ENCODE results near the gene RAD21L1.

RAD21L1 gene

DNA sequence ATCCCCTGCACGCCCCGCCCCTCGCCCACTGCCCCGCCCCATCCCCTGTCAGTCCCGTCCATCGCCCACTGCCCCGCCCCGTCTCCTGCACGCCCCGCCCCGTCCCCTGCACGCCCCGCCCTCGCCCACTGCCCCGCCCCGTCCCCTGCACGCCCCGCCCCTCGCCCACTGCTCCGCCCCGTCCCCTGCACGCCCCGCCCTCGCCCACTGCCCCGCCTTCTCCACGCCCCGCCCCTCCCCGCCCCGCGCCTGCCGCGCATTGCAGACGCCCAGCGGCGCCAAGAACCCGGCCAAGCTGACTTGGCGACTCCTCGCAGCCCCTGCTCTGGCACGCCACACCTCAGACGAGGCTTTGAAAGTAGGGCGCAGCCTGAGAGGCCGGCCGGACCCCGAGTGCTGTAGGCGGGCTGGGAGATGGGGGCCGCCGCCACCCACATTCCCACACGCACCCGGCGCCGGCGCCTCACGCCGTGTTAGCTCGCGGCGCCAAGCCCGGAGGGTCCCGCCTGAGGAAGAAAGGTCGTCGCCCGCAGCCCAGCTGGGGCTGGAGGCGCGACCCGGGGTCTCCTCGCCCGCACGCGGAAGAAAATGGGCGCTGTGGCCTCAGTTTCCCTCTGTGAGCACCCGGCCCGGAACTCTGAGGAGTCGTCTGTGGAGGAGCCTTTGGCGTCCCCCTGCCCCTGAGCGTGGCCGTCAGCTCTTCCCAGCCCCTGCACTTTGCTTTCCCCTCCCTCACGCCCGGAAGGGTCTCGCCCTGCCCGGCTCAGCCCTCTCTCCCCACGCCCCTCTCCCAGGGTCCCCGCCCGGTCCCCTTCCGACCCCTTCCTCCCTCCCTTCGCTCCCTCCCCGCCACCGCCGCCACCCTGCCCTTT is at the start of gene RAD21L1:
Gene RAD21L1 (plus strand): TSS at position 262 of the 872 bp plus-strand sequence. CDS start 2,410 bp downstream, outside the sequence.
- DNase-seq, result no peak

DNA sequence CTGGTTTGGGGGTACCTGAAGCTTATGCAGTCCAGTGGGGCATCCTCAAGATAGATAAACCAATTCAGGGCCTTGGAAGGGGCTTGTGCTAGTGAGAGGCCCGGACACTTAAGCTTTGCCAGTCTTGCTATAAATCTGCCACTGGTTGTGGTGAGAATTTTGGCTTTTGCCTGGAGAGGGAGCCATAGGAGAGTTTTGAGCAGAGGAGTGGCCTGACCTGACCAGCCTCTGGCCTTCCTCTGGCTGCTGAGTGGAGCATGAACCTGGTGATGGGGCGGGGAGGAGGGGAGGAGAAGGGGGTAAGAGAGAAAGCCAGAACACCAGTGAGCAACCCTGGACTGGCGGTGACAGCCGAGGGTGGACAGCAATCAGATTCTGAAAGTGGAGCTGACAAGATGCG is 48.2 kb upstream of the RAD21L1 start:
- DNase-seq, result no peak

DNA sequence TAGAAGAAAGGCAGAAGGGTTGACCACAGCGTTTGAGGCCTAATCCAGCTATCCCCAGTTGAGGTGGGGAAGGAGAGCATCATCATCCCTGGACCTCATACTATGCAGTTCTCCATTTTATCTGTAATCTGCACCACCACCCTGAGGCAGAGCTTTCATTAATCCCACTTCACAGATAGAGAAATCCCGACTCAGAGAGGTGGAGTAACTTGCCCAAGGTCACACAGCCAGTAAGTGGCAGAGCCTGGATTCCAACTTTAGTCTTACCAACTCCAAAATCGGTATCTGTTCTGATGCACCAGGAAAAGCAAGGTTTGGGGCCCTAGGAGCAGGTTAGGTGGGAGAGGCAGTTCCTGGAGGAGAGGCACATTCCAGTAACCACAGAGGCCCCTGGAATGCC is 47.7 kb upstream of the RAD21L1 start:
- no peak for DNase-seq

DNA sequence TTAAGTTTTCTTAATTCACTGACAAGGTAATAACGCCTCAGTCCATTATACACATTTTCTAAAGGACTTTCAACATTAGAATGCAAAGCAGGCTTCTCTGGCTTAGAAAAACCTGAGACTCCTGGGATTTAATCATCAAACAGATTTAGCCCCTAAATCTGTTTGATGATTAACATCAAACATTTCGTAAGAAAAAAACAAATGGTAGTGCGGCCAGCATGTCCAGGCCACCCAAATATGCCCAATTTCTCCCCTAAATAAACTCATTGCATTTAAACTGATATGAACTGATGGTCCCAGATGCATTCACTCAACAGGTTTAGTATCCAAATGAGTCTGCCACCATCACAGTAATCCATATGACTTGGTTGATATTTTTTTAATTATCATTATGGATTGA is 47.2 kb upstream of the RAD21L1 start:
- DNase-seq, result no peak

DNA sequence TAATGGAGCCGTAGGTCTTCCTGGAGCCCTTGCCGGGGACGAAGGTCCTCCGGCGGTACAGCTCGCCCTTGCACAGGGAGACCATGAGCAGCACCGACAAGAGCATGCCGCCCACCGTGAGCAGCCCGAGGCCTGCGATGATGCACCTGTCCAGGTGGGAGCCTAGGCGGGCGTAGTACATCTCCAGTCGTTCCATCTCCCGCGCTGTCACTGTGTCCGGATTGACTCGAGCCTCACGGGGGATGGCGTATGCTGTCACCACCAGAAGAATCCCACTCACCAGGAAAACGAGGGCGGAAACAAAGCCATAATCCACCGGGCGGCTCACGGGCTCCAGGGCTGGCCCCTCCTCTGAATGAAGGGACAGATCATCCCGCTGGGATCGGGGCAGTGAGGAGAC is 44.9 kb upstream of the RAD21L1 start:
- DNase-seq, result no peak

DNA sequence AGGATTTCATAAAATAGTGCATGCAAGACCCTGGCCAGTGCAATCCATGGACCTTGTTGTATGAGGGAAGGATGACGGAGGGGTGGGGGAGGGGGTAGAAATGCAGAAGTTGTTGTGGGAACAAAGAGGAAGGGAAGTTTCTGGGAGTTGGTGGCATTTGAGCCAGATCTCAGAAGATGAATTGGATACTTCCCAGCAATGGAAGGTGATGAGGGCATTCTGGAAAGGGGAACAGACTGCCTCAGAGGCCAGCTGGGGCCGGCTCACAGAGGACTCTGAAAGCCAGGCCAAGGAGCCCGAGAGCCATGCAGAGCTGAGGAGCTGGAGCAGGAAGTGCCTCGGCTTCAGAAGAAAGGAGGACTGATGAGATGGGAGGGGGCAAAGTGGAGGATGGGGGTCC is 43.7 kb upstream of the RAD21L1 start:
- DNase-seq, result no peak

DNA sequence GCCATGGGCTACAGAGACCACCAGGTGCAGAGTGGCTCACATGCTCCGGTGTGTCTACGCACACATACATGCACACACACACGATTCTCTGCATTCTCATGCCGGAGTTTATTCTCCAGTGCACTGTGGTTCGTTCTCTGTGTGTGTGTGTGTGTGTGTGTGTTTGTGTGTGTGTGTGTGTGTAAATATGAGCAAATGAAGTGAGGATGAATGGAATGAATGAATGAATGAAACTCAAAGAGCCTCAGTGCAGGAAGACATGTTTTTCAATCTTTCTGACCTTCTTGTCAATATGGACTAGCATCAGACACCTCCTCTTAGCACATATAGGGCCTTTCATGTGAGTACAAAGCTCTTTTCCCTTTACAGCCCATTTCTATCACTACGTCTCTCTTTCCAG is 42.7 kb upstream of the RAD21L1 start:
- no peak for DNase-seq

DNA sequence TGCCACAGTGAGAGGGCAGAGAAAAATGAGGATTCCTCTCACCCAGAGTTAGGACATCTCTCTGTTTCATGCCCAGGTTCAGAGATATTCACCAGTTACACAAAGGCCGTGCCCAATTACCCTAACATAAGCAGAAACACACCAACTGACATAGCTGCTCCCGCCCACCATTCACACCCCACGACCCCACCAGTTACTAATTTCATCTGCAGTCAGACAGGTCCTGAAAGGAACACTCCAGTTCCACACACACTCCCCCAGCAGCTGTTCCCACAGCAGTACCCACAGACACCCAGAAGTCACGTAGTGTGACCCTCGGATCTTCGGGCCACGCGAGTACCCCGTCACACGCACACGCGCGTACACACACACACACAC is 41.6 kb upstream of the RAD21L1 start:
- no peak for DNase-seq

DNA sequence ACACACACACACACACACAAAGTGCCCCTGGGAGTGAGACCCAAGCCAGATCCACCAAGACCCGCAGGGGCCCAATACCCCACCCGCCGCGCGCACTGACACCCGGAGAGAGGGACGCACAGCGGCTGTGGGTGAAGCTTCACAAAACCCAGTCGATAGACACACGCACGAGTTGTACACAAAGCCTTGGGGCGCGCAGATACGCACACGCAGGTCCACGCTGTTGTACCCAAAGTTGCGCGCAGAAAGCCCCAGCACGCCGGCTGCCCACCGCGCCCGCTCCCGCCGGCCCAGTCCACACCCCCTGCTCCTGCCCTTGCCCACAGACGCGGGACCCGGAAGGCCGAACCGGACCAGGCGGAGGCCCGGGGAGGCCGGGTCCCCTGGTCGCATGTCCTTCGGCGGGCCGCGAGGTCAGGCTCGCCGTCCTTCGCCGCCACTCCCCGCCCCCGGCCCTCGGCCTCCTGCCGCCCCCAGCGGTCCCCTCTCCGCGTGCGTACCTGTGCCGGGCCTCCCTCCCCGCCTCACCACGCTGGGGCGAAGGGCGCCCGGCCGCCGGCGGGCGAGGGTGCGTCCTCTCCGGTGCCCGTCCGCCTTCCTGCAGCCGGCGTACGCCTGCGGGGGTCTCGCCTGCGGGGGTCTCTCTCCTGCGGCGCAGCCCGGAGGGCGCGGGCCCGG is 41.1 kb upstream of the RAD21L1 start, which contains the start of gene TMEM74B:
Gene TMEM74B (minus strand): TSS at position 344 of the 678 bp plus-strand sequence. CDS start 1,180 bp downstream, outside the sequence.
- no peak for DNase-seq

DNA sequence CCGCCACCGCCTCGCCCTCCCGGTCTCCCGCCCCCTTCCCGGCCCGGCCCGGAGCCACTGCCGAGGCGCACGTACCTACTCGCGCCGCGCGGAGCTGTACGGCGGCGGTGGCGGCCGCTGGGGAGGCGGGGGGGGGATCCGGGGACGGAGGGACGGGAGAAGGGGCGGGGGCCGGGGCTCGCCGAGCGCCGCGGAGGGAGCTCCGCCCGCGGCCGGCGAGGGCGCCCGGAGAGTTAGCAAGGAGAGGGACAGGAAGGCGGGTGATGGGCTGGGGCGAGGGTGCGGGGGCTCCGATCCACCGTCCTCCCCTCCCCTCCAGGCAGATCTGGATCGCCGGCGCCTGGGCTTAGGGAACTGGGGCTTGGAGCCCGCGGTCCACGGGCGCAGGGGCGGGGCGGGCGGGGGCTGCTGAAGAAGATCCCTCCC is 40.5 kb upstream of the RAD21L1 start:
- no peak for DNase-seq

DNA sequence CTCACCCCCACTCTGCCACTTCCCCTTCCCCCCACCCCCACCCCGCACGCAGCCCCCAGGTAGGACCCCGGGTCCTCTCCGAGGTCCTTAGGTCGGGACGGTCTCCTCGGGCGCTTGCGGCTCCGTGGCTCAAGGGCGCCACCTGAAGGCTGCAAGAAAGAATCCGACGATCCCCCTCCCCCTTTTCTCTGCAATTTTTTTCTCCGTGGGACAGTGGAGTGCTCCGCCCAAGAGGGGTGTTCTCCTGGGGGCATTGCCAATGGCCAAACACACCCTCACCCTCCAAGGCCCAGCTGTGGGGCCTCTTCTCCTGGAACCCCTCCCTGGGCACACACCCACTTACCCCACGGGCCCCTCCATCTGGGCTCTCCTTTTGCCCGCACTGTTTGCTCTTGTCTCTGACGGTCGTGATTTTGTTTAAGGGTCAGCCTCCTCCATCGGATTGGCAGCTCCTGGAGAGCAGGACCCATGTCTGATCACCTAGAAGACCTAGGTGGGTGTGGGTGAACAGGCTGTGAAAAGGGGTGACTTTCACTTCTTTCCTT is 40.0 kb upstream of the RAD21L1 start:
- DNase-seq, result no peak

DNA sequence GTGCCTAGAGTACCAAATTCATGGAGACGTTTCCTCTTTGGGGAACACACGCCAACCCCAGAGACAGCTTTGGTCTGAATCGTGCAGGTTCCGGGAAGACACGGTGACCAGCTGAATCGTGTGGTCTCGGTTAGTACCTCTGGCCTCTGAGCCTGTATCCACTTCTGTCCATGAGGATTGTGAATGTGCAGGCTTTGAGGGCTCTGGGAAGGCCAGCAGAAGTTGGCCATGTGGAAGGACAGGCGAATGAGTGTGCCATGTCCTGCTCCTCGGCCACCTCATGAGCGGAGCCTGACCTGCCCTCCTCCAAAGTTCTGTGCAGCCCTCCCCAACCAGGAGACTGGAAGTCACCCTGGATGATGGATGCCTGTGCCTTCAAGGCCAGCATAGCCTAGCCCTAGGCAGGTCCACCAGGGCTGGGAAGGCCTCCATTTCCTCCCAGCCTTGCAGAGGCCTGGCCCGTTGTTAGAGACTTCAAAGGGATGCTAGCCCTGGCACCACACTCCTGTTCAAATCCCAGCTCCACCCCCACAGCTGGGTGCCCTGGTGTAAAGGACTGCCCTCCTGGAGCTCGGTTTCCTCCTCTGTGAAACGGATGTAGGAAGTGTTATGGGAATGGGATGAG is 39.4 kb upstream of the RAD21L1 start:
- DNase-seq, result no peak

DNA sequence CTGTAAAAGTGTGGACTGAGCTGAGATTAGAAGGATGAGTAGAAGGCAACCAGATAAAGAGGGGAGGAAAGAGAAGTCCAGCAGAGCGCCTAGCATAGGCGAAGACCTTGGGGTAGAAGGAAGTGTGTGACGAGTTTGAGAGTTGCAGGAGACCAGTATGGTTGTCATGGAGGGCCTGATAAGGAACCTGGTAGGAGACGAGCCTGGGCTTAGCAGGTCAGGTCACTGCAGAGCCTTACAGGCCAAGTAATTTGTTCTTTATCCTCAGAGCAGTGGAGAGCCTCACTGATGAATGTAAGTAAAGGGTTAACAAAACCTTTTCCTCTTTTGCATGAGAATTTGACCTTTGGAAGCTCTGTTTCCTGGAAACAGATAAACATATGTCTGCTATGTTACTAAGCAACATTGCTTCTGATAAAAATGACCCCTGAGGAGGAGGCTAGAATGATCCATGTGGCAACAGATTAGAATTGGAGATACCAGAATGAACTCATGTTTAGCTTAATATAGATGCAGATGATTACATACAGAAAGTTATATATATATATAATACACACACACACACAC is 38.2 kb upstream of the RAD21L1 start:
- no peak for DNase-seq

DNA sequence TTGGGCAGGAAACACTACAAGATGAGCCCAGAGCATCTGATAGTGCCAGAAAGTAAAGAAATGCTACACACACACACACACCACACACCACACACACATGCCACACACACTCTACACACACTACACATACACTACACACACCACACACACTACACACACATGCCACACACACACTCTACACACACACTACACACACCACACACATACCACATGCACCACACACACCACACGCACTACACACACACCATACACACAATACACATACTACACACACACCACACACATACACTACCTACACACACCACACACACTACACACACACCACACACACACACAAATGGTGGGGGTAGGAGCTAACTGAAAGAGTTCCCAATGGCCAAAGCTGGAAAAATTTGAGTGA is 37.5 kb upstream of the RAD21L1 start:
- no peak for DNase-seq

DNA sequence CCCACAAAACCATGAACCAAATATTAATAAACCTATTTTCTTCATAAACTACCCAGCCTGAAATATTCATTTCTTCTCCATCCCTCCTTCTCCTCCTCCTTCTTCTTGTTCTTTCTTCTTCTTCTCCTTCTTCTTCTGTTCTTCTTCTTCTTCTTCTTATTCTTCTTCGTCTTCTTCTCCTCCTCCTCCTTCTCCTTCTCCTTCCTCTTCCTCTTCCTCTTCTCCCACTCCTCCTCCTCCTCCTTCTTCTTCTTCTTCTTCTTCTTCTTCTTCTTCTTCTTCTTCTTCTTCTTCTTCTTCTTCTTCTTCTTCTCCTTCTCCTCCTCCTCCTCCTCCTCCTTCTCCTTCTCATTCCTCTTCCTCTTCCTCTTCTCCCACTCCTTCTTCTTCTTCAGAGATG is 36.0 kb upstream of the RAD21L1 start:
- no peak for DNase-seq

DNA sequence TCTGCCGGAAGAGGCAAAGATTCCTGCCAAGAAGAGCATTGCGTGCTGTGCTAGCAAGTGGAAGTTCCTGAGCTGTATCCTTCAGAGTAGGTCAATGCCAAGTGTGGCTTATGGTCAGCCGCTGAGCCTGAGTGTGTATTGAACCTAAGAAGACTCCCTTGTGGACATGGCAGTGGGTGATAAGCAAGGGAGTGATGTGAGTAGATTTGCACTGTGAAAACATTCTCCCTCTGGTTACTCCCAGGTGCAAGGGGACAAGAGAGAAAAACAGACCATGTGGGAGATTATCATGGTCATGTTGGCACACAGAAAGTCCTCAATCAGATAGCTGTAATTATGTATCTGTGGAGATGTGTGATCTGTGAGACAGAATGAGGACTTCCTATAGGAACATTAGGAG is 35.0 kb upstream of the RAD21L1 start:
- DNase-seq, result no peak

DNA sequence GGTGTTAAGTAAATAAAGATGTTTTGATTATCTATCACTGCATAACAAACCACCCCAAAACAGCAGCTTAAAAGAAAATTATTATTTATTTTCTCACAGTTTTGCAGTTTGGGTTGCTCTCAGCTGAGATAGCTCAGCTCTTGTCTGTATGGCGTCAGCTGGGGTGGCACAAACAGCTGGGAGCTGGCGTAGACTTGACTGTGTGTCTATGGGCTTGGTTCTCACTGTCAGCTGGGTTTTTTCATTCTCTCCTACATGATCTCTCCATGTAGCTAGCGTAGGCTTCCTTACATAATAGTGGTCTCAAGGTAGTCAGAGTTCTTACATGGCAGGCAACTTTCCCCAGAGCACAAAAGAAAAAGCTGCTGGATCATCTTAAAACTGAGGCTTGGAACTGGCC is 34.5 kb upstream of the RAD21L1 start:
- DNase-seq, result no peak

DNA sequence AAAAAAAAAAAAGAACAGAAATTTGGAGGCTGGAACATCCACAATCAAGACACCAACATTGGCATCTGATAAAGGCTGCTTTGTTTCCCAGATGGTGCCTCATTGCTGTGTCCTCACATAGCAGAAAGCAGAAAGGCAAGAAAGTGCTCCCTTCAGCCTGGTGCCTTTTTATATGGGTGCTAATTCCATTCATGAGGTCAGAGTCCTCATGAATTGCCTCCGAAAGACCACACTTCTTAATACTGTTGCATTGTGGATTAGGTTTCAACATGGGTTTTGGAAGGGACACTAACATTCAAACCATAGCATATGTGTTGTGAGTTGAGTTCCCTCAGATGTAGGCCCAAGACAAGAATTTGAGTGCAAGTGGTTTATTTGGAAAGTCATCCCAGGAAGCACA is 30.6 kb upstream of the RAD21L1 start:
- DNase-seq, result no peak

DNA sequence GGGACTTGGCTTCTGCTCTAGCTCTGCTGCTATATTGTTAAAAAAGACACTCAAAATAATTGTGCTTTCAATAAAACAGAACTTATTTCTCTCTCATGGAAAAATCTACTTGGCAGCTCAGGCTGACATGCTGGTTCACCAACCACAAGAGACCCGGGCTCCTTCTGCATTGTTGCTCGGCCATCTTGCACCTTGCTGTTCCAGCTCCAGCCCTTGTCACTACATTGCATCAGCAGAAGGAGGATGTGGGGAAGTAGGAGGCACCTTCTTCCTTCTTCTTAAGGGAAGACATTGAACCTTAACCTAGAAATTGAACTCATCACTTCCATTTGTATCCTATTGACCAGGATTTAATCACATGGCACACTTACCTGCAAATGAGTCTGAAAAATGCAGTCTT is 29.2 kb upstream of the RAD21L1 start:
- DNase-seq, result no peak

DNA sequence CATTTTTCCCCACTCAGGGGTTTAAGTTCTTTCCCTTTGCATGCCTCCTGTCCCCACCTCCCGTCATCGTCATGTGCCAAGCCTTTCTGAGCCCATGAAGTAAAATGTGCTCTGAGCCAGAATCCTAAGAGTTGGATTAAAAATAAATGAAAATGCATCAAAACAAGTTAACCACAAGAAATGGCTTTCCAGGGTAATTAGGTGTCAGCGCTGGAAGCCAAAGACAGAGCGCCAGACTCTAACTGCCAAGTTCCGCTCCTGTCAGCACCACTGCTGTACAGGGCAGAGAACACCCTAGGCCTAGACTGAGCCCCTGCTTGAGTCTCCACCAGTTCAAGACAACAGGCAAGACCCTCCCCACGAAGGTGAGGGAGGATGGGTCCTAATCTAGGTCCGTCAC is 28.0 kb upstream of the RAD21L1 start:
- DNase-seq, result no peak

DNA sequence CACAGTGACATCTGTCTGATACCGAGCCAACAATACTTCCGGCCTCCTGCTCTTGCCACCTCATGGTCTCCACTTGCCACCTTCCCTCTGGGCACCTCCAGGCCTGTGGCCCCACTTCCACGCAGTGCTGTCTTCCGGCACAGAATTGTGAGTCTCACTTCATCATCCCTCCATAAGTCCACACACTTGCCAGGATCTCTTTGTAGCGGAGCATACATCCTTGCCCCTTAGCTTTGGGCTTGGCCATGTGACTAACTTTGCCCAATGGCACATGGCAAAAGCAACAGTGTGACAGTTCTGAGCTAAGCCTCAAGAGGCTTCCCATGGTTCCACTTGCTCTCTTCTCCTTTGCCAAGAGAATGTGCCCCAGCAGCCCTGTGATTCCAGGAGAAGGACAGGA is 27.1 kb upstream of the RAD21L1 start:
- no peak for DNase-seq

DNA sequence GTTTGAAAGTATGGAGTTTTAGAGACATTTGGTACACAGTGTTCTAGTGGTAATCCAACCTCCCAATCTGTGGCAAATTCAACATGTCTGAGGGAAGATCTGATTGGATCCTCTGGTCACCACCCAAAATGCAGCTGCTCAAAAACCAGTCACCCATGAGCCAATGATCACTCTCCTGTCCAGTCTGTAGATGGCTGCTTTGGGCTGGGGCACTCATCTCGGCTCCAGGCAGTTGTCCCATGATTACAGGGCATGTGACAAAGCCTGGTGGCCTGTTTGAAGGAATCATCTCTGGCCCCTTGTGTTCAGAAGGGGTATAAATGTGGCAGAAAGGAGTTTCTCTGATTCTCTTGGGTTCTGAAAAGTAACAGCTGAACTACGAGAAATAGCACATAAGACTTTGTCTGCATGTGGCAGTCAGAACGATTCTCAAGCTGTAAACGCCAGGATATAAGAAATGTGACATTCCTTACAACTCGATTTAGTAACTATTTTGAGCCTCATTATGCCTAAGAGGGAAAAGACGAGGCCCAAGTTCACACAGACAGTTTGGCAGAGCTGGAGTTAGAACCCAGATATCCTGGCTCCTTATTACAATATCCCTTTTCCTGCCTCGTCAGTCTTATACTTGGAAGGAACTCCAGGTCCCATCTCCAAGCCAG is 26.5 kb upstream of the RAD21L1 start:
- no peak for DNase-seq

DNA sequence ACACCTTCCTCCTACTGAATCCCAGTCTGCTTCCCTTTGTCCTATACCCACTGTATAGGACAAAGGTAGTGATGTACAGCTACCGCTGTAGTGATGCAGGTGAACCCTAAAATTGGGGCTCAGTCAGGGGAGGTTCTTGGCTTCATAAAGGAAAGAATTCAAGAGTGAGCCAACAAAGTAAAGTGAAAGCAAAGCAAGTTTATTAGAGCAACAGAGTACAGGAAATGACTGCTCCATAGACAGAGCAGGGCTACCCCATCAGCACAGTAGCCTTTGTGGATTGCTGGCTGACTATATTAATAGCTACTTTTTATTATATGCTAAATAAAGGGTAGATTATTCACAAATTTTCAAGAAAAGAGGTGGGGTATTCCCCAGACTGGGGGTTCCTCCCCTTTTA is 25.9 kb upstream of the RAD21L1 start:
- no peak for DNase-seq

Measured in KG1 (cell line).